ENCODE measurements around the gene SPSB2. TPM values are rescaled to one million over a fixed set of nuclear protein-coding genes. Genes with fewer than 3 reads are reported as not detected.

The SPSB2 gene
- total and polyA plus RNA-seq, 9 of the 15 experiments (the other 6 are each of a cell fraction or from before 2014, with no cell fraction given) = 0.10 to 10.6 (median 1.9) TPM

DNA sequence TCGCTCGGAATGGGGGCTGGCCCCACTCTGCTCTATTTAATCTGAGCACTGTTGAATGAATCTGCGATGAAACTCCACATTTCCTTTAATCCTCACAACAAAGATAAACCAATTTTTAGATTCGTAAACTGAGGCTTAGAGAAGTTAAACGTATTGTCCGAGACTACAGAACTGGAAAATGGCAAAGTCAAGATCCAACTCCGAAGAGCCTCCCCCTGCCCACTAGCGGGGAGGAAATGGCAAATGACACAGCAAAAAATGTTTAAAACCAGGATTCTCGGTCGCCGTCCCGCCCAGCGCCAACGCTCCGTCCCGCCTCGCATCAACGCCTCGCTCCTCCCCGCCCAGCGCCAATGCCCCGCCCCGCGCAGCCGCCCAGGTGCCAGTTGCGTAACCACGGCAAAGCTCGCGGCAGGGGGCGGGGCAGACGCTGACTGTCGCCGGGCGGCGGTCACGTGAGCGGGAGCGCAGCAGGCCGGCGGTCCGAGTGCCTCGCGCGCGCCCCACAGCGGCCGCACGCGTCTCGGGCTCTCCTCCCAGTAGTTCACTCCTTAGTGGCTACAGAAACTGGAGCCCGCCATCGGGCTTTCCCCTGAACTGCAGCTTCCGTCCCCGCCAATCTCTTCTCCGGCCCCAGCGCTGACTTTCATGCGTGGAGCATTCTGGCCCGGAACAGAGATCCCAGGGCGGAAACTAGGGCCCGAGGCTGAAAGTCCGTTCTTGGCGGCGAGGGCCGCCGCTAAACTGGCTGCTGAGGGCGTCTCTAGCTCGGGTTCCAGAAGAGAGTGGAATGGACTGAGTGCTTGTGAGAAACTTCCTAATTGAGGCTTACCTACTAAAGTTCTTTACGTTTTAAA lies 17.9 kb upstream of the SPSB2 start (continued):
- TF ChIP-seq TEAD1 (CRISPR knock-in tag; IDR thresholded peaks at IDR 0.05) = peak in 1 of 2 experiments; percentile 61; a peak in 1 of 4 replicates
- TF ChIP-seq ZNF57 (CRISPR knock-in tag; IDR thresholded peaks at IDR 0.05) = no peak
- TF ChIP-seq STAG1 (CRISPR knock-in tag; IDR thresholded peaks at IDR 0.05; ENCODE audit: borderline replicate concordance) = no peak
- peak; percentile 27; the same call in 1 of the 2 replicates for TF ChIP-seq HDAC2 (IDR thresholded peaks at IDR 0.05)
- TF ChIP-seq ZNF586 (CRISPR knock-in tag; conservative IDR thresholded peaks at IDR 0.05) = no peak
- TF ChIP-seq, protein P1, sequence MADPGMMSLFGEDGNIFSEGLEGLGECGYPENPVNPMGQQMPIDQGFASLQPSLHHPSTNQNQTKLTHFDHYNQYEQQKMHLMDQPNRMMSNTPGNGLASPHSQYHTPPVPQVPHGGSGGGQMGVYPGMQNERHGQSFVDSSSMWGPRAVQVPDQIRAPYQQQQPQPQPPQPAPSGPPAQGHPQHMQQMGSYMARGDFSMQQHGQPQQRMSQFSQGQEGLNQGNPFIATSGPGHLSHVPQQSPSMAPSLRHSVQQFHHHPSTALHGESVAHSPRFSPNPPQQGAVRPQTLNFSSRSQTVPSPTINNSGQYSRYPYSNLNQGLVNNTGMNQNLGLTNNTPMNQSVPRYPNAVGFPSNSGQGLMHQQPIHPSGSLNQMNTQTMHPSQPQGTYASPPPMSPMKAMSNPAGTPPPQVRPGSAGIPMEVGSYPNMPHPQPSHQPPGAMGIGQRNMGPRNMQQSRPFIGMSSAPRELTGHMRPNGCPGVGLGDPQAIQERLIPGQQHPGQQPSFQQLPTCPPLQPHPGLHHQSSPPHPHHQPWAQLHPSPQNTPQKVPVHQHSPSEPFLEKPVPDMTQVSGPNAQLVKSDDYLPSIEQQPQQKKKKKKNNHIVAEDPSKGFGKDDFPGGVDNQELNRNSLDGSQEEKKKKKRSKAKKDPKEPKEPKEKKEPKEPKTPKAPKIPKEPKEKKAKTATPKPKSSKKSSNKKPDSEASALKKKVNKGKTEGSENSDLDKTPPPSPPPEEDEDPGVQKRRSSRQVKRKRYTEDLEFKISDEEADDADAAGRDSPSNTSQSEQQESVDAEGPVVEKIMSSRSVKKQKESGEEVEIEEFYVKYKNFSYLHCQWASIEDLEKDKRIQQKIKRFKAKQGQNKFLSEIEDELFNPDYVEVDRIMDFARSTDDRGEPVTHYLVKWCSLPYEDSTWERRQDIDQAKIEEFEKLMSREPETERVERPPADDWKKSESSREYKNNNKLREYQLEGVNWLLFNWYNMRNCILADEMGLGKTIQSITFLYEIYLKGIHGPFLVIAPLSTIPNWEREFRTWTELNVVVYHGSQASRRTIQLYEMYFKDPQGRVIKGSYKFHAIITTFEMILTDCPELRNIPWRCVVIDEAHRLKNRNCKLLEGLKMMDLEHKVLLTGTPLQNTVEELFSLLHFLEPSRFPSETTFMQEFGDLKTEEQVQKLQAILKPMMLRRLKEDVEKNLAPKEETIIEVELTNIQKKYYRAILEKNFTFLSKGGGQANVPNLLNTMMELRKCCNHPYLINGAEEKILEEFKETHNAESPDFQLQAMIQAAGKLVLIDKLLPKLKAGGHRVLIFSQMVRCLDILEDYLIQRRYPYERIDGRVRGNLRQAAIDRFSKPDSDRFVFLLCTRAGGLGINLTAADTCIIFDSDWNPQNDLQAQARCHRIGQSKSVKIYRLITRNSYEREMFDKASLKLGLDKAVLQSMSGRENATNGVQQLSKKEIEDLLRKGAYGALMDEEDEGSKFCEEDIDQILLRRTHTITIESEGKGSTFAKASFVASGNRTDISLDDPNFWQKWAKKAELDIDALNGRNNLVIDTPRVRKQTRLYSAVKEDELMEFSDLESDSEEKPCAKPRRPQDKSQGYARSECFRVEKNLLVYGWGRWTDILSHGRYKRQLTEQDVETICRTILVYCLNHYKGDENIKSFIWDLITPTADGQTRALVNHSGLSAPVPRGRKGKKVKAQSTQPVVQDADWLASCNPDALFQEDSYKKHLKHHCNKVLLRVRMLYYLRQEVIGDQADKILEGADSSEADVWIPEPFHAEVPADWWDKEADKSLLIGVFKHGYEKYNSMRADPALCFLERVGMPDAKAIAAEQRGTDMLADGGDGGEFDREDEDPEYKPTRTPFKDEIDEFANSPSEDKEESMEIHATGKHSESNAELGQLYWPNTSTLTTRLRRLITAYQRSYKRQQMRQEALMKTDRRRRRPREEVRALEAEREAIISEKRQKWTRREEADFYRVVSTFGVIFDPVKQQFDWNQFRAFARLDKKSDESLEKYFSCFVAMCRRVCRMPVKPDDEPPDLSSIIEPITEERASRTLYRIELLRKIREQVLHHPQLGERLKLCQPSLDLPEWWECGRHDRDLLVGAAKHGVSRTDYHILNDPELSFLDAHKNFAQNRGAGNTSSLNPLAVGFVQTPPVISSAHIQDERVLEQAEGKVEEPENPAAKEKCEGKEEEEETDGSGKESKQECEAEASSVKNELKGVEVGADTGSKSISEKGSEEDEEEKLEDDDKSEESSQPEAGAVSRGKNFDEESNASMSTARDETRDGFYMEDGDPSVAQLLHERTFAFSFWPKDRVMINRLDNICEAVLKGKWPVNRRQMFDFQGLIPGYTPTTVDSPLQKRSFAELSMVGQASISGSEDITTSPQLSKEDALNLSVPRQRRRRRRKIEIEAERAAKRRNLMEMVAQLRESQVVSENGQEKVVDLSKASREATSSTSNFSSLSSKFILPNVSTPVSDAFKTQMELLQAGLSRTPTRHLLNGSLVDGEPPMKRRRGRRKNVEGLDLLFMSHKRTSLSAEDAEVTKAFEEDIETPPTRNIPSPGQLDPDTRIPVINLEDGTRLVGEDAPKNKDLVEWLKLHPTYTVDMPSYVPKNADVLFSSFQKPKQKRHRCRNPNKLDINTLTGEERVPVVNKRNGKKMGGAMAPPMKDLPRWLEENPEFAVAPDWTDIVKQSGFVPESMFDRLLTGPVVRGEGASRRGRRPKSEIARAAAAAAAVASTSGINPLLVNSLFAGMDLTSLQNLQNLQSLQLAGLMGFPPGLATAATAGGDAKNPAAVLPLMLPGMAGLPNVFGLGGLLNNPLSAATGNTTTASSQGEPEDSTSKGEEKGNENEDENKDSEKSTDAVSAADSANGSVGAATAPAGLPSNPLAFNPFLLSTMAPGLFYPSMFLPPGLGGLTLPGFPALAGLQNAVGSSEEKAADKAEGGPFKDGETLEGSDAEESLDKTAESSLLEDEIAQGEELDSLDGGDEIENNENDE (IDR thresholded peaks at IDR 0.05; ENCODE audit: low read depth, low read length) = no peak
- no peak for TF ChIP-seq CBX8 (IDR thresholded peaks at IDR 0.05; ENCODE audit: borderline replicate concordance, extremely low read depth, low read depth, low read length, poor library complexity, severe bottlenecking)
- peak; percentile 45; the same call in 1 of the 2 replicates for TF ChIP-seq ARID1B (IDR thresholded peaks at IDR 0.05)
- TF ChIP-seq XRCC4 (IDR thresholded peaks at IDR 0.05; ENCODE audit: extremely low read depth, insufficient read depth, insufficient read length) = no peak
- 0 out of 4 replicates have a peak, but pooled peaks of 1 of the 2 experiments have one; percentile 55 for TF ChIP-seq SIN3A (IDR thresholded peaks at IDR 0.05; ENCODE audit: borderline replicate concordance in 2 of 2, control insufficient read depth in 1 of 2, low read depth in 2 of 2, low read length in 2 of 2)
- TF ChIP-seq SMAD1 (IDR thresholded peaks at IDR 0.05; ENCODE audit: low read depth, low read length, partially characterized antibody) = no peak
- TF ChIP-seq, protein P2, sequence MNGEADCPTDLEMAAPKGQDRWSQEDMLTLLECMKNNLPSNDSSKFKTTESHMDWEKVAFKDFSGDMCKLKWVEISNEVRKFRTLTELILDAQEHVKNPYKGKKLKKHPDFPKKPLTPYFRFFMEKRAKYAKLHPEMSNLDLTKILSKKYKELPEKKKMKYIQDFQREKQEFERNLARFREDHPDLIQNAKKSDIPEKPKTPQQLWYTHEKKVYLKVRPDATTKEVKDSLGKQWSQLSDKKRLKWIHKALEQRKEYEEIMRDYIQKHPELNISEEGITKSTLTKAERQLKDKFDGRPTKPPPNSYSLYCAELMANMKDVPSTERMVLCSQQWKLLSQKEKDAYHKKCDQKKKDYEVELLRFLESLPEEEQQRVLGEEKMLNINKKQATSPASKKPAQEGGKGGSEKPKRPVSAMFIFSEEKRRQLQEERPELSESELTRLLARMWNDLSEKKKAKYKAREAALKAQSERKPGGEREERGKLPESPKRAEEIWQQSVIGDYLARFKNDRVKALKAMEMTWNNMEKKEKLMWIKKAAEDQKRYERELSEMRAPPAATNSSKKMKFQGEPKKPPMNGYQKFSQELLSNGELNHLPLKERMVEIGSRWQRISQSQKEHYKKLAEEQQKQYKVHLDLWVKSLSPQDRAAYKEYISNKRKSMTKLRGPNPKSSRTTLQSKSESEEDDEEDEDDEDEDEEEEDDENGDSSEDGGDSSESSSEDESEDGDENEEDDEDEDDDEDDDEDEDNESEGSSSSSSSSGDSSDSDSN (IDR thresholded peaks at IDR 0.05; ENCODE audit: borderline replicate concordance in 1 of 2, low read depth in 2 of 2, low read length in 2 of 2) = peak; percentile 32 to 76; a peak in 2 of 4 replicates

Measured in K562 (cell line).